ENCODE measurements around the gene GLOD4.

GRCh38 chr17:796609-797008 is 14.5 kb upstream of the GLOD4 start:
- no peak for TF ChIP-seq CTCF (IDR thresholded peaks at IDR 0.05)
- TF ChIP-seq POLR2A (IDR thresholded peaks at IDR 0.05), result no peak
